Spleen (tissue), 11 donors: ENCODE data around the gene PNPLA6. TPM values are rescaled to one million over a fixed set of nuclear protein-coding genes. Genes with fewer than 3 reads are reported as not detected.
A peak's percentile ranks its signal among the peaks of the same experiment; 100 is the strongest.

ENCODE experiments used
- DNase-seq: peaks from one replicate; pipeline ENCODE4 v3.0.0-alpha.2; 2020
- H3K27ac ChIP-seq, 8 donors: fragments of 200-600 bp; sonication (generic) in 7 of 8; 1 replicate in 4 of 8; 2 replicates in 4 of 8; pipeline versions ENCODE4 v1.5.0 to v1.8.0; 2016 to 2021; ENCODE audit warnings: inconsistent platforms in 4 of 8, mild to moderate bottlenecking in 4 of 8, moderate library complexity in 1 of 8
- H3K27me3 ChIP-seq, 7 donors: fragments of 200-600 bp; sonication (generic) in 6 of 7; replicated peaks in 1 of 7; 1 replicate in 4 of 7; 2 replicates in 3 of 7; pipeline versions ENCODE4 v1.5.0 to v1.8.0; 2016 to 2021; ENCODE audit warnings: inconsistent platforms in 3 of 7, mild to moderate bottlenecking in 1 of 7
- H3K36me3 ChIP-seq, 6 donors: fragments of 200-600 bp; sonication (generic) in 5 of 6; 1 replicate in 4 of 6; 2 replicates in 2 of 6; pipeline versions ENCODE4 v1.5.0 to v1.8.0; 2016 to 2021; ENCODE audit warnings: inconsistent platforms in 2 of 6
- H3K4me1 ChIP-seq, 6 donors: fragments of 200-600 bp; sonication (generic) in 5 of 6; 1 replicate in 3 of 6; 2 replicates in 3 of 6; pipeline versions ENCODE4 v1.5.0 to v1.8.0; 2016 to 2021; ENCODE audit warnings: inconsistent platforms in 3 of 6
- H3K4me3 ChIP-seq, 8 donors: fragments of 200-600 bp; sonication (generic) in 7 of 8; 1 replicate in 4 of 8; 2 replicates in 4 of 8; pipeline versions ENCODE4 v1.5.0 to v1.8.0; 2016 to 2021; ENCODE audit warnings: inconsistent platforms in 4 of 8, mild to moderate bottlenecking in 4 of 8, moderate library complexity in 2 of 8
- H3K9me3 ChIP-seq, 8 donors: fragments of 200-600 bp; sonication (generic) in 7 of 8; 1 replicate in 4 of 8; 2 replicates in 4 of 8; pipeline versions ENCODE4 v1.5.0 to v1.8.0; 2016 to 2021; ENCODE audit warnings: inconsistent platforms in 4 of 8
- CTCF ChIP-seq, 11 experiments: fragments of 200-600 bp in 7 of 11; fragments of 450-650 bp in 4 of 11; sonication (generic) in 4 of 11; IDR thresholded peaks in 8 of 11; conservative IDR thresholded peaks in 3 of 11; 1 replicate in 7 of 11; 2 replicates in 4 of 11; pipeline versions ENCODE4 v1.4.0 to v1.8.0; 2016 to 2021; ENCODE audit warnings: antibody characterized with exemption in 11 of 11, inconsistent platforms in 4 of 11, mild to moderate bottlenecking in 1 of 11
- POLR2A ChIP-seq, 3 donors: fragments of 450-650 bp; IDR thresholded peaks; one replicate each; pipeline ENCODE4 v1.5.1; 2017; ENCODE audit warnings: antibody characterized with exemption in 3 of 3, mild to moderate bottlenecking in 1 of 3
- POLR2AphosphoS5 ChIP-seq, 3 donors: sonication (generic); formaldehyde crosslinking; IDR thresholded peaks; one replicate each; pipeline ENCODE4 v1.5.1; 2017; ENCODE audit warnings: antibody characterized with exemption in 3 of 3
- WGBS, 5 donors: extraction: QIAGEN DNeasy Blood & Tissue Kit in 3 of 5; methylation state at CpG; one replicate each; pipeline versions ENCODE4 v1.1.5 to v1.1.7; 2013 to 2018; 5-methylcytosine and 5-hydroxymethylcytosine counted together
- intact Hi-C: fragments of 100-400 bp; cut with DNase I; formaldehyde crosslinking; loops from one replicate; pipeline ENCODE4 v1.15.0; 2023; ENCODE audit warnings: low total_unique reads
- polyA plus RNA-seq, 3 donors: library from polyadenylated mRNA; stranded (reverse); fragments of 200-250 nt; gene quantifications; one replicate each; pipeline ENCODE4 v1.2.1, GENCODE V29; 2013
- total RNA-seq, 7 donors: library from RNA; depleted of rRNA in 3 of 7; stranded (reverse); fragments of >200 nt in 3 of 7; fragmentation: NEBNext Ultra II Directional in 4 of 7; extraction: Animal tissue kit (Norgen Biotek cat#: 25700) in 4 of 7; gene quantifications; one replicate each; pipeline versions ENCODE4 v1.1.0 to v1.2.1, GENCODE V29; 2016 to 2021
- donor health status: healthy with polysubstance abuse.
- donor health status: DM: no; HTN: no; CAD: no; lungs with moderate emphysema.
- donor health status: DM: no; HTN: no; CAD: no.
- donor health status: Bipolar disorder and iron deficiency.
- donor health status: healthy.
- donor health status: DM: no; HTN: no; CAD: no.
- donor health status: DM: yes; HTN: yes; CAD: no.

The PNPLA6 gene
- total and polyA plus RNA-seq, 10 donors, result 51.0 to 225 (median 146) TPM

- Histone ChIP-seq H3K4me1 (peaks cover 10 to 67% (median 32%) of the 10 kb centered on the region in 6 donors), H3K36me3 (no peaks in the 10 kb centered on the region), H3K27me3 (no peaks in the 10 kb centered on the region), H3K27ac (peak overlapping the region in 4 of 8 donors; percentile 86 to 90 (median 88)), H3K9me3 (no peaks in the 10 kb centered on the region), H3K4me3 (peak overlapping the region in 3 of 8 donors; percentile 49 to 70 (median 52))
- WGBS, 5 donors, result 82 to 90% (median 89%) methylated on average over 11 of the region's 11 CpGs
- intact Hi-C loops, result no loop called here
- TF ChIP-seq POLR2AphosphoS5 (IDR thresholded peaks at IDR 0.05) (no peak), CTCF (IDR thresholded peaks at IDR 0.05 in 8 of 11, conservative IDR thresholded peaks at IDR 0.05 in 3 of 11) (no peak), POLR2A (IDR thresholded peaks at IDR 0.05) (no peak)
- no peak for DNase-seq
Observed at GRCh38 chr19:7489609-7490044, 45.9 kb upstream of the PNPLA6 start.

GRCh38 chr19:7492142-7492541, 43.4 kb upstream of the PNPLA6 start:
- Histone ChIP-seq H3K9me3 (no peaks in the 10 kb centered on the region), H3K36me3 (no peaks in the 10 kb centered on the region), H3K27ac (peak overlapping the region in 7 of 8 donors; percentile 79 to 92 (median 87)), H3K4me3 (peak overlapping the region in 1 of 8 donors; percentile 50), H3K27me3 (no peaks in the 10 kb centered on the region), H3K4me1 (peaks cover 10 to 76% (median 32%) of the 10 kb centered on the region in 6 donors)
- TF ChIP-seq POLR2A (IDR thresholded peaks at IDR 0.05) (no peak), POLR2AphosphoS5 (IDR thresholded peaks at IDR 0.05) (peak in 1 of 3 donors; percentile 83)
- DNase-seq, result no peak
- 15 to 41% (median 22%) methylated on average over 4 of the region's 4 CpGs for WGBS, 5 donors
- intact Hi-C loops, result no loop called here

- no peak for DNase-seq
- no peak for TF ChIP-seq CTCF (IDR thresholded peaks at IDR 0.05 in 8 of 11, conservative IDR thresholded peaks at IDR 0.05 in 3 of 11)
- no peak for TF ChIP-seq POLR2A (IDR thresholded peaks at IDR 0.05)
- TF ChIP-seq POLR2AphosphoS5 (IDR thresholded peaks at IDR 0.05), result no peak
- Histone ChIP-seq H3K27me3 (no peaks in the 10 kb centered on the region), H3K27ac (peak overlapping the region in 7 of 8 donors; percentile 79 to 92 (median 87)), H3K36me3 (no peaks in the 10 kb centered on the region), H3K9me3 (no peaks in the 10 kb centered on the region), H3K4me1 (peaks cover 10 to 76% (median 32%) of the 10 kb centered on the region in 6 donors), H3K4me3 (peak overlapping the region in 1 of 8 donors; percentile 50)
- intact Hi-C loops, result no loop called here
- 43 to 76% (median 51%) methylated on average over 11 of the region's 11 CpGs for WGBS, 5 donors
Observed at GRCh38 chr19:7492558-7492957, 43.0 kb upstream of the PNPLA6 start.

- intact Hi-C loops, result no loop called here
- DNase-seq, result peak; percentile 85
- H3K27ac ChIP-seq, result peak overlapping the region in 7 of 8 donors; percentile 55 to 92 (median 84)
Observed at GRCh38 chr19:7494416-7495098, 41.0 kb upstream of the PNPLA6 start.

More at GRCh38 chr19:7494416-7495098, 41.0 kb upstream of the PNPLA6 start:
- Histone ChIP-seq H3K27me3 (peaks cover 0 to 10% (median 0%) of the 10 kb centered on the region in 7 donors), H3K9me3 (no peaks in the 10 kb centered on the region), H3K4me3 (no peak overlapping the region), H3K4me1 (peaks cover 2 to 58% (median 19%) of the 10 kb centered on the region in 6 donors), H3K36me3 (no peaks in the 10 kb centered on the region)
- TF ChIP-seq POLR2A (IDR thresholded peaks at IDR 0.05) (peak in 1 of 3 donors; percentile 17), POLR2AphosphoS5 (IDR thresholded peaks at IDR 0.05) (peak in 2 of 3 donors; percentile 56 to 73), CTCF (IDR thresholded peaks at IDR 0.05 in 8 of 11, conservative IDR thresholded peaks at IDR 0.05 in 3 of 11) (peak in 5 of 11 experiments; percentile 4 to 46 (median 30))
- 43 to 64% (median 56%) methylated on average over 10 to 13 of the region's 13 CpGs for WGBS, 5 donors
